ENCODE data around the gene PKP2. TPM values are rescaled to one million over a fixed set of nuclear protein-coding genes. Genes with fewer than 3 reads are reported as not detected.

Gene PKP2
- total and polyA plus RNA-seq, 2 of the 4 experiments (the other 2 are of a cell fraction): 0.10 to 0.18 TPM

- H3K18ac ChIP-seq (ENCODE audit: low read depth, low read length): no peak overlapping the region
- no peak overlapping the region for H2AK5ac ChIP-seq (ENCODE audit: low read depth, low read length)
- H3K9me3 ChIP-seq (ENCODE audit: control insufficient read depth, insufficient read depth, low read length): peaks cover 2% of the 10 kb centered on the region; the same call in 1 of the 2 replicates
- no peak overlapping the region for H2BK20ac ChIP-seq (ENCODE audit: low read depth, low read length)
- H3K4me1 ChIP-seq (ENCODE audit: control insufficient read depth, insufficient read depth, low read length): no peaks in the 10 kb centered on the region
- no peak overlapping the region for H3K4ac ChIP-seq (ENCODE audit: low read depth, low read length)
- ChIA-PET POLR2A (ENCODE audit: unreplicated experiment) (no interaction called here), CTCF (no interaction called here)
- no CpG with 5 or more reads among the region's 2 CpGs for WGBS, 2 experiments (ENCODE audit: extremely low coverage in 2 of 2, insufficient read length in 1 of 2)
- in situ Hi-C loops (cut with MboI; ENCODE audit: low sequenced_read_pairs): no loop called here
- no peak overlapping the region for H4K91ac ChIP-seq (ENCODE audit: insufficient read depth, low read depth, low read length)
- no peaks in the 10 kb centered on the region for H3K79me1 ChIP-seq (ENCODE audit: low read depth in 1 of 2, low read length in 2 of 2)
- H3K4me3 ChIP-seq (ENCODE audit: insufficient read depth, low read depth, low read length): no peak overlapping the region
- no peak overlapping the region for H4K5ac ChIP-seq (ENCODE audit: low read depth, low read length)
- H2BK15ac ChIP-seq (ENCODE audit: low read depth, low read length): no peak overlapping the region
- H2AK9ac ChIP-seq (replicated peaks; ENCODE audit: low read depth, low read length, poor library complexity): no peak overlapping the region
- TF ChIP-seq CEBPB (IDR thresholded peaks at IDR 0.05; ENCODE audit: low read depth, low read length) (no peak), RAD21 (IDR thresholded peaks at IDR 0.05; ENCODE audit: low read length) (no peak), CTCF (conservative IDR thresholded peaks at IDR 0.05; ENCODE audit: low read depth, low read length) (no peak), MAZ (IDR thresholded peaks at IDR 0.05; ENCODE audit: borderline replicate concordance, low read depth, low read length) (no peak), USF2 (IDR thresholded peaks at IDR 0.05; ENCODE audit: low read depth, low read length) (no peak), CHD1 (IDR thresholded peaks at IDR 0.05; ENCODE audit: low read depth, low read length) (no peak), RCOR1 (IDR thresholded peaks at IDR 0.05; ENCODE audit: insufficient replicate concordance, low read length) (no peak), MXI1 (IDR thresholded peaks at IDR 0.05; ENCODE audit: borderline replicate concordance, low read depth, low read length) (no peak), POLR2A (IDR thresholded peaks at IDR 0.05; ENCODE audit: low read depth, low read length) (no peak), MAFK (IDR thresholded peaks at IDR 0.05; ENCODE audit: low read depth, low read length) (no peak), FOS (IDR thresholded peaks at IDR 0.05; ENCODE audit: low read depth, low read length) (no peak), NFE2L2 (IDR thresholded peaks at IDR 0.05; ENCODE audit: low read depth, low read length) (no peak), SMC3 (IDR thresholded peaks at IDR 0.05; ENCODE audit: low read depth, low read length) (no peak), ELK1 (IDR thresholded peaks at IDR 0.05; ENCODE audit: borderline replicate concordance, low read depth, low read length) (no peak), BHLHE40 (IDR thresholded peaks at IDR 0.05; ENCODE audit: low read depth, low read length) (no peak), RFX5 (IDR thresholded peaks at IDR 0.05; ENCODE audit: low read depth, low read length) (no peak)
- no peak overlapping the region for H2BK120ac ChIP-seq (ENCODE audit: low read depth, low read length)
- DNase-seq (no peak), ATAC-seq (ENCODE audit: low read depth) (no peak)
- H2BK5ac ChIP-seq (ENCODE audit: low read depth, low read length, poor library complexity, severe bottlenecking): no peak overlapping the region
- H4K20me1 ChIP-seq (ENCODE audit: insufficient read depth, low read length): no peaks in the 10 kb centered on the region
- no peak overlapping the region for H4K8ac ChIP-seq (ENCODE audit: low read depth in 2 of 2, low read length in 2 of 2)
- H3K56ac ChIP-seq (ENCODE audit: extremely low read depth, insufficient read depth, low read length): no peak overlapping the region
- H3K9me1 ChIP-seq (ENCODE audit: insufficient read depth, low read length): no peaks in the 10 kb centered on the region
- no peaks in the 10 kb centered on the region for H3K36me3 ChIP-seq (ENCODE audit: control insufficient read depth, insufficient read depth, low read length)
- peaks cover 18% of the 10 kb centered on the region for H3K27me3 ChIP-seq (ENCODE audit: control insufficient read depth, insufficient read depth, low read length)
- H3K14ac ChIP-seq (replicated peaks; ENCODE audit: low read depth, low read length): no peak overlapping the region
- dilution Hi-C loops (cut with HindIII; ENCODE audit: low sequenced_read_pairs, unreplicated experiment): no loop called here
- no peak overlapping the region for H3K27ac ChIP-seq (ENCODE audit: insufficient read depth, low read length)
- H3K4me2 ChIP-seq (ENCODE audit: low read depth, low read length): no peak overlapping the region
- H3K23ac ChIP-seq (ENCODE audit: low read depth, low read length): no peak overlapping the region
- H2AFZ ChIP-seq (replicated peaks; ENCODE audit: low read length, poor library complexity): no peak overlapping the region
- intact Hi-C loops (cut with micrococcal nuclease): no loop called here
- no peak overlapping the region for H3K9ac ChIP-seq (ENCODE audit: low read depth, low read length)
- no TSS peak for BruUV-seq (replicated peaks)
These were observed 3.5 kb downstream of the PKP2 start for GRCh38 chr12:32893043-32893442.
